GM12878 (cell line): ENCODE measurements around the gene PHACTR1. TPM values are rescaled to one million over a fixed set of nuclear protein-coding genes. Genes with fewer than 3 reads are reported as not detected.

Source experiments
- ATAC-seq: fragments of 200-7000 bp; cut with Tn5 transposase; 3 replicates; pipeline ENCODE4 v1.9.1; 2020; ENCODE audit warnings: mild to moderate bottlenecking, moderate library complexity
- BruUV-seq: library from RNA; stranded (reverse); fragments of 400-500 nt; replicated peaks from 2 replicates; lab custom pipeline; 2021; lab: Mats Ljungman, UMichigan
- CTCF ChIA-PET: fragments of 300-600 bp; sonication (Branson Sonifier 250); formaldehyde crosslinking; extraction: SDS; loops from one replicate; lab custom pipeline; 2021; ENCODE audit warnings: inconsistent platforms; lab: Yijun Ruan, JAX
- POLR2A ChIA-PET: fragments of 350-600 bp; formaldehyde crosslinking; extraction: SDS; loops from one replicate; lab custom pipeline; 2021; ENCODE audit warnings: inconsistent platforms; lab: Charles Lee
- RAD21 ChIA-PET: fragments of 300-600 bp; sonication (Branson Sonifier 250); formaldehyde crosslinking; loops from one replicate; lab custom pipeline; 2023; ENCODE audit warnings: antibody characterized with exemption; ENCODE audit not compliant: unreplicated experiment; lab: Charles Lee
- SMC1A ChIA-PET: fragments of 300-600 bp; sonication (Branson Sonifier 250); formaldehyde crosslinking; loops from one replicate; lab custom pipeline; 2023; ENCODE audit not compliant: unreplicated experiment, uncharacterized antibody; lab: Charles Lee
- DNase-seq: peaks from one replicate; pipeline ENCODE4 v3.0.0-alpha.2; 2011; ENCODE audit warnings: low read depth, low spot score
- FAIRE-seq: peaks from 3 replicates; lab custom pipeline; 2011; peaks lifted over from hg19 to GRCh38; lab: Jason Lieb, UNC
- H2AFZ ChIP-seq: 2 replicates; pipeline ENCODE4 v1.6.0; 2011; ENCODE audit warnings: low read depth, low read length, control low read depth; ENCODE audit not compliant: control insufficient read depth
- H3K27ac ChIP-seq: 2 replicates; pipeline ENCODE4 v1.5.1; 2011; ENCODE audit warnings: control low read depth; ENCODE audit not compliant: control insufficient read depth, insufficient read depth
- H3K27me3 ChIP-seq, 2 experiments: replicated peaks in 1 of 2; 2 replicates each; pipeline versions ENCODE4 v1.6.0 to v1.6.1; 2011; ENCODE audit warnings: low read length in 1 of 2; ENCODE audit not compliant: control insufficient read depth in 2 of 2, insufficient read depth in 2 of 2
- H3K36me3 ChIP-seq, 2 experiments: 2 replicates each; pipeline ENCODE4 v1.5.1; 2011; ENCODE audit warnings: low read length in 1 of 2; ENCODE audit not compliant: control insufficient read depth in 2 of 2, insufficient read depth in 2 of 2
- H3K4me1 ChIP-seq: 2 replicates; pipeline ENCODE4 v1.6.1; 2011; ENCODE audit warnings: mild to moderate bottlenecking, low read length, moderate library complexity, mixed read lengths; ENCODE audit not compliant: control insufficient read depth, insufficient read depth
- H3K4me2 ChIP-seq: 2 replicates; pipeline ENCODE4 v1.6.0; 2011; ENCODE audit warnings: control low read depth; ENCODE audit not compliant: control insufficient read depth, insufficient read depth
- H3K4me3 ChIP-seq: fragments of 200-600 bp; sonication (generic); 2 replicates; pipeline ENCODE4 v1.5.1; 2016
- H3K79me2 ChIP-seq: 2 replicates; pipeline ENCODE4 v1.6.0; 2011; ENCODE audit warnings: low read length; ENCODE audit not compliant: control insufficient read depth, insufficient read depth
- H3K9ac ChIP-seq: 2 replicates; pipeline ENCODE4 v1.8.0; 2011; ENCODE audit warnings: low read length, control low read depth, mixed read lengths; ENCODE audit not compliant: control insufficient read depth, insufficient read depth
- H3K9me3 ChIP-seq: replicated peaks from 3 replicates; pipeline ENCODE4 v1.5.1; 2011; ENCODE audit warnings: mild to moderate bottlenecking, low read length; ENCODE audit not compliant: control insufficient read depth, insufficient read depth
- H4K20me1 ChIP-seq: 2 replicates; pipeline ENCODE4 v1.6.0; 2011; ENCODE audit not compliant: control insufficient read depth, insufficient read depth
- CBX5 ChIP-seq: sonication (generic); IDR thresholded peaks from 2 replicates; pipeline ENCODE4 v1.6.1; 2016; ENCODE audit warnings: low read depth, moderate library complexity, mild to moderate bottlenecking, inconsistent platforms
- CHD4 ChIP-seq: fragments of 200-600 bp; sonication (generic); IDR thresholded peaks from 2 replicates; pipeline ENCODE4 v1.6.1; 2016; ENCODE audit warnings: mild to moderate bottlenecking
- CREM ChIP-seq: IDR thresholded peaks from 2 replicates; pipeline ENCODE4 v1.6.1; 2014; ENCODE audit warnings: antibody characterized with exemption, low read depth
- EED ChIP-seq: sonication (generic); IDR thresholded peaks from 2 replicates; pipeline ENCODE4 v1.6.1; 2016; ENCODE audit warnings: antibody characterized with exemption, low read depth
- HCFC1 ChIP-seq: fragments of 150-350 bp; IDR thresholded peaks from 2 replicates; pipeline ENCODE4 v1.6.1; 2014; ENCODE audit warnings: low read length
- HDGF ChIP-seq: fragments of 450-650 bp; IDR thresholded peaks from 2 replicates; pipeline ENCODE4 v1.6.1; 2016; ENCODE audit warnings: antibody characterized with exemption
- KLF5 ChIP-seq: fragments of 450-650 bp; IDR thresholded peaks from 2 replicates; pipeline ENCODE4 v1.6.1; 2014; ENCODE audit warnings: mild to moderate bottlenecking; ENCODE audit not compliant: partially characterized antibody
- MTA2 ChIP-seq: fragments of 450-650 bp; IDR thresholded peaks from 2 replicates; pipeline ENCODE4 v1.6.1; 2016; ENCODE audit warnings: low read depth, mild to moderate bottlenecking, moderate library complexity
- NFIC ChIP-seq: IDR thresholded peaks from 2 replicates; pipeline ENCODE4 v1.6.1; 2012; ENCODE audit warnings: low read depth, mild to moderate bottlenecking, inconsistent platforms, low read length, moderate library complexity
- NFXL1 ChIP-seq: fragments of 450-650 bp; IDR thresholded peaks from 2 replicates; pipeline ENCODE4 v1.6.1; 2017; ENCODE audit warnings: antibody characterized with exemption, mild to moderate bottlenecking, borderline replicate concordance
- NRF1 ChIP-seq: conservative IDR thresholded peaks from 2 replicates; pipeline ENCODE4 v1.6.1; 2011; ENCODE audit warnings: mild to moderate bottlenecking, low read depth, low read length, improper control_type of control experiment
- PAX8 ChIP-seq: fragments of 450-650 bp; IDR thresholded peaks from 2 replicates; pipeline ENCODE4 v1.6.1; 2017; ENCODE audit warnings: mild to moderate bottlenecking, moderate library complexity
- ZZZ3 ChIP-seq: IDR thresholded peaks from 2 replicates; pipeline ENCODE4 v1.6.1; 2011; ENCODE audit warnings: low read depth; ENCODE audit not compliant: control insufficient read depth, insufficient read length
- WGBS: methylation state at CpG from one replicate; pipeline ENCODE4 v1.1.6; 2016; ENCODE audit warnings: low lambda C conversion rate; ENCODE audit not compliant: insufficient replicate concordance, insufficient coverage; ENCODE audit errors: missing lambda C conversion rate; 5-methylcytosine and 5-hydroxymethylcytosine counted together
- in situ Hi-C: fragments of 300-500 bp; cut with MboI; formaldehyde crosslinking; loops from 9 replicates; pipeline ENCODE4 v1.14.3; 2018; ENCODE audit warnings: mixed read lengths
- intact Hi-C: fragments of 100-400 bp; cut with micrococcal nuclease; formaldehyde crosslinking; loops from one replicate; pipeline ENCODE4 v1.14.2; 2022; ENCODE audit not compliant: unreplicated experiment
- polyA plus RNA-seq, 11 experiments: library from polyadenylated mRNA; depleted of rRNA in 4 of 11; unstranded in 6 of 11; stranded (reverse) in 5 of 11; fragments of >200 nt; fragmentation: Nextera tagmentation in 4 of 11; fragmentation: Illumina TruSeq in 1 of 11; extraction: Ambion mirVana in 4 of 11; extraction: Trizol in 1 of 11; gene quantifications; 1 replicate in 1 of 11; 2 replicates in 10 of 11; pipeline versions ENCODE4 v1.2.1 to v1.2.3, GENCODE V29; 2011 to 2016; ENCODE audit warnings: inconsistent platforms in 2 of 11, missing spikeins in 2 of 11, low read depth in 1 of 11
- total RNA-seq, 4 experiments: library from RNA; depleted of rRNA in 3 of 4; stranded (reverse); fragments of >200 nt in 3 of 4; fragmentation: Illumina TruSeq in 1 of 4; extraction: Trizol in 1 of 4; gene quantifications; 2 replicates each; pipeline versions ENCODE4 v1.2.1 to v1.2.3, GENCODE V29; 2013 to 2021
- TF ChIP-seq, protein P1 (sequence below): fragments of 450-650 bp; IDR thresholded peaks from 2 replicates; pipeline ENCODE4 v1.6.1; 2017; ENCODE audit warnings: mild to moderate bottlenecking, moderate library complexity
- TF ChIP-seq, protein P2 (sequence below): fragments of 450-650 bp; IDR thresholded peaks from 2 replicates; pipeline ENCODE4 v1.6.1; 2017; ENCODE audit warnings: mild to moderate bottlenecking, moderate library complexity

PHACTR1 gene
- total and polyA plus RNA-seq, 10 of the 15 experiments (the other 5 are each of a cell fraction or from before 2014, with no cell fraction given), result 34.2 to 94.6 (median 62.3) TPM

DNA sequence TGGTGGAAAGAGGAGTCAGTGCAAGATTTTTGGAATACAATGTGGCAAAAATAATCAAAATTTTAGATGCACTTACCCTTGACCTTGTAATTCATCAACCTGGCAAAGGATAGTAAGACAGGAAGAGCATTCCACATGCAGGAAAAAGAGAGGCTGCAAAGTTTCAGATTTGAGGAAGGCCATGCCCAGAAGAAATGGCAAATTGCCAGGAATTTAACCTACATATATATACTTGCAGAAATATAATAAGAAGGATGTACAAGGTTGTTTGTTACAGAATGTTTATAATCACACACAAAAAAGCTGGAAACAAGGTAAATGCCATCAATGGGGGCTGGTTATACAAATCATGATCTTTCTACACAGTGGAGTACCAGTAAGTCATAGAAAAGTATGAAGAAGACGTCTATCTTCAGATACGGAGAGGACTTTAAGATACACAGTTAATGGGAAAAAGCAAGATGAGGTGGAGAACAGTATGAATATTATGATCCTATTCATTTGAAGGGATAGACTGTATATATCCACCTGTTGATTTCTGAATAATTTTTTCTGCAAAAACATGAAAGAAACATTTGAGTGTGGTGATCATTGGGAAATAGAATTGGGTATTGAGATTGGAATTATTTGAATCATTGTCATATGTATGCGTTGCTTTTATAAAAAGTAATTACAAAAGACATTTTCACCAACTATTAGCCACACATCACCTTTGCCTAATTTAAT, 358.0 kb downstream of the PHACTR1 start:
- intact Hi-C loops, result no loop called here
- ChIA-PET CTCF (no interaction called here), SMC1A (interaction anchor here (1.1 kb wide), 1 partner anchor 34 kb away, joined by 4 read pairs; no protein-coding TSS in a partner anchor), POLR2A (no interaction called here), RAD21 (no interaction called here)
- DNase-seq (no peak), ATAC-seq (no peak), FAIRE-seq (no peak)
- WGBS, result 59% methylated on average over 3 of the region's 3 CpGs
- H4K20me1 ChIP-seq, result no peaks in the 10 kb centered on the region
- TF ChIP-seq MTA2 (no peak), KLF5 (no peak), CREM (no peak), NRF1 (no peak), ZZZ3 (no peak), CHD4 (no peak), PAX8 (no peak), NFXL1 (no peak), HDGF (no peak), HCFC1 (no peak), NFIC (no peak), EED (no peak), CBX5 (no peak)
- TF ChIP-seq, protein P1, sequence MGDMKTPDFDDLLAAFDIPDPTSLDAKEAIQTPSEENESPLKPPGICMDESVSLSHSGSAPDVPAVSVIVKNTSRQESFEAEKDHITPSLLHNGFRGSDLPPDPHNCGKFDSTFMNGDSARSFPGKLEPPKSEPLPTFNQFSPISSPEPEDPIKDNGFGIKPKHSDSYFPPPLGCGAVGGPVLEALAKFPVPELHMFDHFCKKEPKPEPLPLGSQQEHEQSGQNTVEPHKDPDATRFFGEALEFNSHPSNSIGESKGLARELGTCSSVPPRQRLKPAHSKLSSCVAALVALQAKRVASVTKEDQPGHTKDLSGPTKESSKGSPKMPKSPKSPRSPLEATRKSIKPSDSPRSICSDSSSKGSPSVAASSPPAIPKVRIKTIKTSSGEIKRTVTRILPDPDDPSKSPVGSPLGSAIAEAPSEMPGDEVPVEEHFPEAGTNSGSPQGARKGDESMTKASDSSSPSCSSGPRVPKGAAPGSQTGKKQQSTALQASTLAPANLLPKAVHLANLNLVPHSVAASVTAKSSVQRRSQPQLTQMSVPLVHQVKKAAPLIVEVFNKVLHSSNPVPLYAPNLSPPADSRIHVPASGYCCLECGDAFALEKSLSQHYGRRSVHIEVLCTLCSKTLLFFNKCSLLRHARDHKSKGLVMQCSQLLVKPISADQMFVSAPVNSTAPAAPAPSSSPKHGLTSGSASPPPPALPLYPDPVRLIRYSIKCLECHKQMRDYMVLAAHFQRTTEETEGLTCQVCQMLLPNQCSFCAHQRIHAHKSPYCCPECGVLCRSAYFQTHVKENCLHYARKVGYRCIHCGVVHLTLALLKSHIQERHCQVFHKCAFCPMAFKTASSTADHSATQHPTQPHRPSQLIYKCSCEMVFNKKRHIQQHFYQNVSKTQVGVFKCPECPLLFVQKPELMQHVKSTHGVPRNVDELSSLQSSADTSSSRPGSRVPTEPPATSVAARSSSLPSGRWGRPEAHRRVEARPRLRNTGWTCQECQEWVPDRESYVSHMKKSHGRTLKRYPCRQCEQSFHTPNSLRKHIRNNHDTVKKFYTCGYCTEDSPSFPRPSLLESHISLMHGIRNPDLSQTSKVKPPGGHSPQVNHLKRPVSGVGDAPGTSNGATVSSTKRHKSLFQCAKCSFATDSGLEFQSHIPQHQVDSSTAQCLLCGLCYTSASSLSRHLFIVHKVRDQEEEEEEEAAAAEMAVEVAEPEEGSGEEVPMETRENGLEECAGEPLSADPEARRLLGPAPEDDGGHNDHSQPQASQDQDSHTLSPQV, result no peak
- TF ChIP-seq, protein P2, sequence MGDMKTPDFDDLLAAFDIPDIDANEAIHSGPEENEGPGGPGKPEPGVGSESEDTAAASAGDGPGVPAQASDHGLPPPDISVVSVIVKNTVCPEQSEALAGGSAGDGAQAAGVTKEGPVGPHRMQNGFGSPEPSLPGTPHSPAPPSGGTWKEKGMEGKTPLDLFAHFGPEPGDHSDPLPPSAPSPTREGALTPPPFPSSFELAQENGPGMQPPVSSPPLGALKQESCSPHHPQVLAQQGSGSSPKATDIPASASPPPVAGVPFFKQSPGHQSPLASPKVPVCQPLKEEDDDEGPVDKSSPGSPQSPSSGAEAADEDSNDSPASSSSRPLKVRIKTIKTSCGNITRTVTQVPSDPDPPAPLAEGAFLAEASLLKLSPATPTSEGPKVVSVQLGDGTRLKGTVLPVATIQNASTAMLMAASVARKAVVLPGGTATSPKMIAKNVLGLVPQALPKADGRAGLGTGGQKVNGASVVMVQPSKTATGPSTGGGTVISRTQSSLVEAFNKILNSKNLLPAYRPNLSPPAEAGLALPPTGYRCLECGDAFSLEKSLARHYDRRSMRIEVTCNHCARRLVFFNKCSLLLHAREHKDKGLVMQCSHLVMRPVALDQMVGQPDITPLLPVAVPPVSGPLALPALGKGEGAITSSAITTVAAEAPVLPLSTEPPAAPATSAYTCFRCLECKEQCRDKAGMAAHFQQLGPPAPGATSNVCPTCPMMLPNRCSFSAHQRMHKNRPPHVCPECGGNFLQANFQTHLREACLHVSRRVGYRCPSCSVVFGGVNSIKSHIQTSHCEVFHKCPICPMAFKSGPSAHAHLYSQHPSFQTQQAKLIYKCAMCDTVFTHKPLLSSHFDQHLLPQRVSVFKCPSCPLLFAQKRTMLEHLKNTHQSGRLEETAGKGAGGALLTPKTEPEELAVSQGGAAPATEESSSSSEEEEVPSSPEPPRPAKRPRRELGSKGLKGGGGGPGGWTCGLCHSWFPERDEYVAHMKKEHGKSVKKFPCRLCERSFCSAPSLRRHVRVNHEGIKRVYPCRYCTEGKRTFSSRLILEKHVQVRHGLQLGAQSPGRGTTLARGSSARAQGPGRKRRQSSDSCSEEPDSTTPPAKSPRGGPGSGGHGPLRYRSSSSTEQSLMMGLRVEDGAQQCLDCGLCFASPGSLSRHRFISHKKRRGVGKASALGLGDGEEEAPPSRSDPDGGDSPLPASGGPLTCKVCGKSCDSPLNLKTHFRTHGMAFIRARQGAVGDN, result no peak
- H3K4me3 ChIP-seq, result no peak overlapping the region
- H2AFZ ChIP-seq, result no peak overlapping the region
- no peaks in the 10 kb centered on the region for H3K36me3 ChIP-seq
- no peaks in the 10 kb centered on the region for H3K4me1 ChIP-seq
- H3K27ac ChIP-seq, result no peak overlapping the region
- H3K9me3 ChIP-seq, result no peaks in the 10 kb centered on the region
- no peak overlapping the region for H3K9ac ChIP-seq
- in situ Hi-C loops, result no loop called here
- BruUV-seq, result no TSS peak
- no peaks in the 10 kb centered on the region for H3K79me2 ChIP-seq
- no peak overlapping the region for H3K4me2 ChIP-seq
- no peaks in the 10 kb centered on the region; a peak in 1 of 4 replicates for H3K27me3 ChIP-seq
